GM18511 (cell line): Measurements from ENCODE around the gene ATP23.

Experiments used
- ATAC-seq: cut with Tn5 transposase; IDR thresholded peaks from one replicate; pipeline ENCODE4 v1.9.1; 2021; ENCODE audit warnings: mild to moderate bottlenecking, moderate library complexity; ENCODE audit not compliant: unreplicated experiment

The ATP23 gene

GRCh38 chr12:57907281-57907680 is 34.1 kb upstream of the ATP23 start:
- no peak for ATAC-seq

GRCh38 chr12:57908511-57908910 is 32.9 kb upstream of the ATP23 start:
- ATAC-seq: no peak

GRCh38 chr12:57909056-57909455 is 32.3 kb upstream of the ATP23 start:
- no peak for ATAC-seq

- ATAC-seq: no peak
These were observed 31.8 kb upstream of the ATP23 start for GRCh38 chr12:57909611-57910010.

- ATAC-seq: no peak
These were observed 23.2 kb upstream of the ATP23 start for GRCh38 chr12:57918147-57918546.

- no peak for ATAC-seq
These were observed 14.3 kb upstream of the ATP23 start for GRCh38 chr12:57927086-57927485.

GRCh38 chr12:57929092-57929830 is 12.1 kb upstream of the ATP23 start:
- ATAC-seq: no peak

GRCh38 chr12:57934819-57935218 is 6.5 kb upstream of the ATP23 start:
- no peak for ATAC-seq

- no peak for ATAC-seq
These were observed 6.0 kb upstream of the ATP23 start for GRCh38 chr12:57935331-57935730.

- ATAC-seq: peak; percentile 99
These were observed 5.4 kb upstream of the ATP23 start for GRCh38 chr12:57935839-57936512.

GRCh38 chr12:57936513-57936883 is 4.9 kb upstream of the ATP23 start:
- no peak for ATAC-seq

- ATAC-seq: no peak
These were observed 2.1 kb upstream of the ATP23 start for GRCh38 chr12:57939291-57939690.

- no peak for ATAC-seq
These were observed 1.1 kb upstream of the ATP23 start for GRCh38 chr12:57940052-57940914.

GRCh38 chr12:57940915-57941164 is 527 bp upstream of the ATP23 start:
- ATAC-seq: no peak

GRCh38 chr12:57943438-57944080 is 2.2 kb downstream of the ATP23 start:
- ATAC-seq: no peak

GRCh38 chr12:57944313-57945023 is 3.1 kb downstream of the ATP23 start:
- ATAC-seq: no peak

- ATAC-seq: no peak
These were observed 11.4 kb downstream of the ATP23 start for GRCh38 chr12:57952766-57953165.

GRCh38 chr12:57954768-57955167 is 13.4 kb downstream of the ATP23 start:
- no peak for ATAC-seq

- no peak for ATAC-seq
These were observed 16.8 kb downstream of the ATP23 start for GRCh38 chr12:57958061-57958657.

GRCh38 chr12:57964421-57964820 is 23.1 kb downstream of the ATP23 start:
- no peak for ATAC-seq
